Effector CD4-positive, alpha-beta T cell (primary cell): ENCODE results near the gene ZNF565.
A peak's percentile ranks its signal among the peaks of the same experiment; 100 is the strongest.
"Not testable (repeated sequence)": the region's sequence is repeated elsewhere in the genome, so short reads cannot be mapped to it uniquely, and the experiment has no call there.

Experiments
- DNase-seq: peaks from one replicate; pipeline ENCODE4 v3.0.0-alpha.2; 2020
- total RNA-seq: gene quantifications from one replicate; lab custom pipeline; 2026; lab: John Stamatoyannopoulos, UW

ZNF565 gene
- 11.1 reads per million, percentile 34 among the genes with 10 or more reads in this experiment for total RNA-seq

DNA sequence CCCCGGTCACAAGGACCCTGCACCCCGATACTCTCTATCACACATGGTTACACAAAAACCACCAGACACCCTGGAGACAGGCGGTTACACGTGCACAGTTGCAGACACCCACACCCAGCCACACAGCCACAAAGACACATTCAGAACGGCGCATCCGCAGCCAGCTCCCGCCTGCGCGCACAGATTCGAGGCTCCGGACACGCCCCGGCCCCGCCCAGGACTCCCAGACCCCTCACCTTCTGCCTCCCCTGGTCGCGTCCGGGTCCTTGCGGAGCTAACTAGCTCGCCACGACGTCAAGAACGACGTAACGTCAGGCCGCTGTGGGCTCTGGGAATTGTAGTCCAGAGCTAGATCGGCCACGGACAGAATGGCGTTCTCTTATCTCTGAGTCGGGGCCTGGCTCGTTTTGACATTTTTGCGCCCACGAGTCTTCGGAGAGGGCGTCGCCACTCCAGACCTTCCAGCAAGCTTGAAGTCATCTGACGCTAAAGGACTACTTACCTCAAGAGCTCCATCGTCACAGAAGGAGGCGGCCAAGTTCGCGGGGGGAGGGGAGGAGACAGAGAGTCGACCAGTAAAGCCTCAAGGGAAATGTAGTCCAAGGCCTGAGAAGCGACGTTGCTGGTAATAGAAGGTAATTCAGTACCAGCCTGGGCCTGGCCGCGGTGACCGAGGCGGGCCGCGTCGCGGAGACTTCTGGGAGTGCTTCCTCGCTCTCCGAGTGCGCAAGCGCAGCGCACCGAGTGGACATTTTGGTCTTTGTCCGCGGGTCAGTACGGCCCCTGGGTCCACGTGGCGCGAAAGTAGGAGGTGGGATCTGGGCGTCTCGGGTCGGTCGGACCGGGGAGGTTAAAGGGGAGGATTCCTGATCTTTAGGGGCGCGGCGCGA is at the start of gene ZNF565, which contains the start of gene ZNF146:
ZNF565 (minus strand) TSS at position 280 of the 890 bp plus-strand sequence. CDS start 12,680 bp downstream, outside the sequence.
ZNF146 (plus strand) TSS at position 721 of the 890 bp plus-strand sequence. CDS start 21,335 bp downstream, outside the sequence.
- peak; percentile 94 for DNase-seq

DNA sequence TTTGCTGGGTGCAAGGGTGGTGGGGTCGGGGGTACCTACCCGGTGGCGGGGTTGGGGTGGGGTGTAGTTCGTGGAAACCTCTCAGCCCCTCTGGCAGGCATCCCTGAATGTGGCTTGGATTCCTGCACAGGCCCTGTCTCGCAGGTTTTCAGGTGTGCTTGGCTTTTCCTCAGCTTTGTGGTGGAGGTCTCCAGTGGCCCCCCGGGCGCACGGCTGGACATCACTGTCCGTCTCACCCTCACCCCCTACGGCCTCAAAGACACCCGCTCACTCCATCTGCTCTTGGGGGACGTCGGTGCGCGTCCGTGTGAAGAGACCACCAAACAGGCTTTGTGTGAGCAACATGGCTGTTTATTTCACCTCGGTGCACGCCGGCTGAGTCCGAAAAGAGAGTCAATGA is 44.7 kb upstream of the ZNF565 start:
- DNase-seq: no peak

DNA sequence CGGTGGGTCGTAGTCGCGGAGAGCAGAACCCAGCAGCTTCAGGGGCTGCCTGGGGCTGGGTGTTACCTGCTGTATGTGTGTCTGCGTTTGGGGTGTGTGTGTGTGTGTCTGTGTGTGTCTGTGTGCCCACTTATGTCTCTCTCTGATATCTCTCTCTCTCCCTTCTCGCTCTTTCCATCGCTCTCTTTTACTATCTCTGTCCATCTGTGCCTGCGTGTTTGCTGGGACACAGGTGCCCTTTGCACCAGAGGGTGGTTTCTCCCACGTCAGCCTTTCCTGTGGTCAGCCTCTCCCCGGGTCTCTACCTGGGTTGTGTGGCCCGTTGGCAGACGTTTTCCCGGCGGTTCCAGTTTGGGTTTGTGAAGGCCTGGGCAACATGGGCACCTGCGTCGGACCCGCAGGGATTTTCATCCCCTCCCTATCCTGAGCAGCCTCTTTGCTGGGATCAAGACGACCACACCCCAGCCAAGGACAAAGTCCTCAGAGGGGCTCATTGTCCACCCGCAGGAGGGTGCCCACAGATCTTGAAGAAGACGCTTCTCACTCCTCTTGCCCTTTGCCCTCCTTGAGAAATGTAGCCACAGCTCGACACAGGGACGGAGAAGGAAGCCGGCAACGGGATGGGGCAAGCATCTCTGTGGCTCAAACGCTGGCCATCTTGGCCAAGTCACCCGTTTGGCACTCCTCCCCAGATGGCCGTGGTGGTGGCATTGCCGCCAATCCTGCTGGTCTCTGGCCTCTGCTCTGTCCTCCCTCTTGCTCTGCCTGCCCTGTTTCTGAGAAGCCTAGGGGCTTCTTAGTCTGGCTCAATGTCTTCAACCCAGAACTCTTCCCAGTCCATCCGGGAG is 43.8 kb upstream of the ZNF565 start:
- DNase-seq: no peak

DNA sequence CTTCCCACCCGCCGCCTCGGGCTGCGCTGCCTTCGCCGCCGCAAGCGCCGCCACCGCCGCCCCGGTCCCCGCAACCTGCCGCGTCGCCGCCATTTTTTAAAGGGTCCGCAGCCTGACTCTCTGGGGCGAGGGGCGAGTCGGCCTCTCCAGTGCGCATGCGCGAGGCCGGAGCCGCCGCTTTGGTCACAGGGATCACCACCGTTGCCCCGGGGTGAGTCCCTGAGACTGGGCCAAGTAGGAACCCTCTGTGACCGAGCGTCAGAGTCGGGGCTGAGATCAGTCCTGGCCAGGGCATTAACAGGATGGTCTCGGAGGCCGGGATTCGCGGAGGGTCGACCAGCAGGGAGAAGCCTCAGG is 43.0 kb upstream of the ZNF565 start:
- DNase-seq: no peak

DNA sequence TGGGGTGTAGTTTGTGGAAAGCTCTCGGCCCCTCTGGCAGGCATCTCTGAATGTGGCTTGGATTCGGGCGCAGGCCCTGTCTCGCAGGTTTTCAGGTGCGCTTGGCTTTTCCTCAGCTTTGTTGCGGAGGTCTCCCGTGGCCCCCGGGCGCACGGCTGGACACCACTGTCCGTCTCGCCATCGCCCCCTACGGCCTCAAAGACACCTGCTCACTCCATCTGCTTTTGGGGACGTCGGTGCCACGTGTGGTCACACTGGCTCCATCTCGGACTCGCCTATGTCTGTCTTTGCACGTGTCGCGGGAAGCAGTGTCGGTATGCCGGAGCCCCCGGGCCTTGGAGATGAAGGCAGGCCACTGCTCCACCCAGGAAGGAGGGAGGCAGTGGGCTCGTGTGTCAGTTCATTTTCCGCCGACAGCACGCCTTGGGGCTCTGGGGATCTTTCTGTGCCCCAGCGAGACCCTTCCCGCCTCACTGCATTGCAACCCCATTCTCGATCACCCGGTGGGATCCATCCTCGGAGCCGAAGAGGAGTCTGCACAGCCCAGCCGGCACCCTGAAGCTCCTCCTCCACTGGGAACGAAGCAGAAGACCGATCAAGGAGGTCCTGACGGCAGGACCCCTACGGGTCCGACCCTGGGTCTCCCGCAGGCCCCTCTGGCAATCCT is 42.5 kb upstream of the ZNF565 start:
- DNase-seq: no peak

DNA sequence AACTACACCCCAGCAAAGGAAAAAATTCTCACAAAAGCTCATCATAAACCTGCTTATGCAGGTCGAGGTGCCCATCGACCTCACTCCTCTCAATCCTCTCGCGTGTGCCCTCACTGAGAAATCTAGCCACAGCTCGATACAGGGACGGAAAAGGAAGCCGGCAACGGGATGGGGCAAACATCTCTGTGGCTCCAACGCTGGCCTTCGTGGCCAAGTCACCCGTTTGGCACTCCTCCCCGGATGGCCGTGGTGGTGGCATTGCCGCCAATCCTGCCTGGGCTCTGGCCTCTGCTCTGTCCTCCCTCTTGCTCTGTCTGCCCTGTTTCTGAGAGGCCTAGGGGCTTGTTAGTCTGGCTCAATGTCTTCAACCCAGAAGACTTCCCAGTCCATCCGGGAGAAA is 41.6 kb upstream of the ZNF565 start:
- DNase-seq: no peak

DNA sequence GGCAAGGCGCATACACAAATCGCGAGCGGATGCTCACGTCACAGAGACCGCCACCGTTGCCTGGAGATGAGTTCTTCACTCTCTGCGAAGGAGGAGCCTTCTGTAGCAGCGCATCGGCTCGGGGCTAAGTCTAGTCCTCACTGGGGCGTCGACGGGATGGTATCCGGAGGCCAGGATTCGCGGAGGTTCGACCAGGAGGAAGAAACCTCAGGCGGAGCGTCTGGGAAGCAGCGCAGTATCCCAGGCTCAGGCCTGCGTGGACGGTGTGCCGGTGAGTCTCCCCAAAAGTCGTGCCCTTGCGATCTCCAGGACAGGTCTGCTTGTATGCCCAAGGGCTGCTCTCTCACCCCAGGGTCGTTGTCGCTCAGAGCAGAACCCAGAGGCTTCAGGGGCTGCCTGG is 40.9 kb upstream of the ZNF565 start:
- no peak for DNase-seq

DNA sequence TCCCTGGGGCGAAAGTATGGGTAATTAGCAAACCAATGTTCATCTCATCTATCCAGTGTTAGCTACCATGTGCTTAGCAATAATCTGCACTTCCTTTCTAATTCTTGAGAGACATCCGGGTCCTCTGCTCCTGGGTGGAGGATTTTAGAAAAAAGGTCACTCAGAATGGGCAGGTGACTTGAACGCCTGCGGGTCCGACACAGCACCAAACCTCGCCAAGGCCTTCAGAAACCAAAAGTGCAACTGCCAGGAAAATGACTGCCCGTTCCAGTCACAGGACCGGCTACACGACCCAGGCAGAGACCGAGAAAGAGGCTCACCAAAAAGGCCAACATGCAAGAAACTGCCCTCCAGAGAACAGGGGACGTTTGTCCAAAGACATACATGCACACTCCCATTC is 40.4 kb upstream of the ZNF565 start:
- no peak for DNase-seq

DNA sequence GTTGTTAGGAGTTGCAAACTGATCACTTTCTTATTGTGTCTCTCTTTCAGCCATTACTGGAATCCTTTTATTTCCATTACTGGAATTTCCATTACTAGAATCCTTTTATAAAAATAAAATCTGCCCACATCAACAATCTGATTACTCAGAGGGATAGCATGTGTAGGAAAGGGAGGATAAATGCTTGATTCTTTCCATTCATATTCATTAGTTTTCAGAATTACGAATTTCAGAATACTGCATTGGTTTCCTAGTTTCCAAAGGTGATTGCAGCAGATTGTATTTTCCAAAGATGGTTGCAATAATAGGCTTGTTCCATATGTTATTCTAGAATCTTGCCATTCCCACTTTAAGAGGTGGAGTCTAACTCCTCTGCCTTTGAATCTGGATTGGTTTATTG is 37.6 kb upstream of the ZNF565 start:
- DNase-seq: no peak

DNA sequence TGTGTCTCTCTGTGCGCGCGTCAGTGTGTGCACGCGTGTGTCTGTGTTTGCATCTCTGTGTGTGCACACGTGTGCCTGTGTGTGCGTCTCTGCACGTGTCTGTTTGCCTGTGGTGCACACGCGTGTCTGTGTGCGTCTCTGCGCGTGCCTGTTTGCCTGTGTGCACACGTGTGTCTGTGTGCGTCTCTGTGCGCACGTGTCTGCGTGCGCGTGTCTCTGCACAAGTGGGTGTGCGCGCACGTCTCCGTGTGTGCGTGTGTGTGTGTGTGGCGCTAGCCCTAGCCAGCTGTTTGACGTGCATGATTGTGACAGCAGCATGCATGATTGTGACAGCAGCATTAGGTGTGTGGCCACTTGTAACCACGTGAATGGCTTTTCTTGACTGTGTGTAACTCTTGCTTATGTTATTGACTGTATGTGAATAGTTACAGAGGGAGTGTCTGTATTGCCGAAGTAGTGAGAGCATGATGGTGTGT is 31.6 kb upstream of the ZNF565 start:
- DNase-seq: no peak

DNA sequence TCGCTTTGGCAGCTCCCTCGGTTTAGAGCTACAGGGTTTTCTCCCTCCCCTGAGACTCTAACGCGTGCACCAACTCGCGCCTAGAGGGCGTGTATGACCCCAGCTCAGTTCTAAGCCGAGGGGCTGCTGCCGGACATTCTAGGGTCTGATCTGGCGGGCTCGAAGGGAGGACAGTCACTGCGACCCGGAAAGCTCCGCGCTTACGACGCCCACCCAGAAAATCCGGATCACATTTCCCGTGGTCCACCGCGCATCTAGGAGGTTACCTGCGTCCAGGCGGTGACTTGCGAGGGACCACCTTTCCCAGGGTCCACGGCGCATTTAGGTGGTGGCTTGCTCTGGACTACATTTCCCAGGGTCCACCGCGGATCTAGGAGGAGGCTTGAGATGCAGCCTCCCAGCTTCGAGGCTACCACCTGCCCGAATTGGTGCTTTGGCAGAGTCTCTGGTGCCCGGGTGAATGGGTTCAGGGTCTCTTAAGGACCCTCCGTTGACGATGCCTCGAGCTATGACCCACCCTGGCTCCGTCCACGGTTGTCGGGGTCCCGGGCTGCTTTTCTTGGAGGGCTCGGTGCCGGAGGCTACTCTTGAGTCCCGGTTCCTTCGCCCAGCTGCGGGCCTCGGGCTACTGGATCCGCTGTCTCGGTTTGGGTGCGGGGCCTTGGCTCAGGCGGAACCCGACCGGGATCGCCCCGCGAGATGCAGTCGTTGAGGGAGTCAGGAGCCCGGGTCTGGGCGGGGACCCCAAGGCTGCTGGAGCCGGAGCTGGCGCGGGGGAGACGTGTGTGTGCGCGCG is 30.9 kb upstream of the ZNF565 start:
- no peak for DNase-seq

DNA sequence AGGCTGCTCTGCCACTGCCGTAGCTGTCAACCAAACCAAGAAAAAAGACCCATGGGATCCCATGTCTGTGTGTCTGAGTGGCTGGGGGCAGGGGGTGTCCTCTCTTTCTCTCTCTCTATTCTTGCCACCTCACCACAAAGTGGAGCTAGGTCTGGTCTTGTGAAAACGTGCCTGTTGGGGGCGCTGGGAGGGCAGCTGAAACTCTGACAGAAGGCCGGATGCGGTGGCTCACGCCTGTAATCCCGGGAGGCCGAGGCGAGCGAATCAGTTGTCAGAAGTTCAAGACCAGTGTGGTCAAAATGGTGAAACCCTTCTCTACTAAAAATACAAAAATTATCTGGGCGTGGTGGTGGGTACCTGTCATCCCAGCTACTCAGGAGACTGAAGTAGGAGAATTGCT is 29.6 kb upstream of the ZNF565 start:
- DNase-seq: no peak

DNA sequence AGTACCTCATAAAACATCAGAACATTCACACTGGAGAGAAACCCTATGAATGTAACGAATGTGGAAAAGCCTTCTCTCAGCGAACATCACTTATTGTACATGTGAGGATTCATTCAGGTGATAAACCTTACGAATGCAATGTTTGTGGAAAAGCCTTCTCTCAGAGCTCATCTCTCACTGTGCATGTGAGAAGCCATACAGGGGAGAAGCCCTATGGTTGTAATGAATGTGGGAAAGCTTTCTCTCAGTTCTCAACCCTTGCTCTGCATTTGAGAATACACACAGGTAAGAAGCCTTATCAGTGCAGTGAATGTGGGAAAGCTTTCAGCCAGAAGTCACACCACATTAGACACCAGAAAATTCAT is 22.5 kb upstream of the ZNF565 start:
- no peak for DNase-seq

DNA sequence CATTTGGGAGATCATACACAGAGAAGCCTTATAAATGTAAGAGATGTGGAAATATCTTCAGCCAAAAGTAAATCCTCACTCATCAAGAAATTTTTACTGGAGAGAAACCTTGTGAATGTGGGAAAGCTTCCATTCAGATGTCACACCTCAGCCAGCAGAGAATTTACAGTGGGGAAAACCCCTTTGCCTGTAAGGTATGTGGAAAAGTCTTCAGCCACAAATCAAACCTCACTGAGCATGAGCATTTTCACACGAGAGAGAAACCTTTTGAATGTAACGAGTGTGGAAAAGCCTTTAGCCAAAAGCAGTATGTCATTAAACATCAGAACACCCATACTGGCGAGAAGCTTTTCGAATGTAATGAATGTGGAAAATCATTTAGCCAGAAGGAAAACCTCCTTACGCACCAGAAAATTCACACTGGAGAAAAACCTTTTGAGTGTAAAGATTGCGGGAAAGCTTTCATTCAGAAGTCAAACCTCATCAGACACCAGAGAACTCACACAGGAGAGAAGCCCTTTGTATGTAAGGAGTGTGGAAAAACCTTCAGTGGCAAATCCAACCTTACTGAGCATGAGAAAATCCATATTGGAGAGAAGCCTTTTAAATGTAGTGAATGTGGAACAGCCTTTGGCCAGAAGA is 22.0 kb upstream of the ZNF565 start:
- no peak for DNase-seq

DNA sequence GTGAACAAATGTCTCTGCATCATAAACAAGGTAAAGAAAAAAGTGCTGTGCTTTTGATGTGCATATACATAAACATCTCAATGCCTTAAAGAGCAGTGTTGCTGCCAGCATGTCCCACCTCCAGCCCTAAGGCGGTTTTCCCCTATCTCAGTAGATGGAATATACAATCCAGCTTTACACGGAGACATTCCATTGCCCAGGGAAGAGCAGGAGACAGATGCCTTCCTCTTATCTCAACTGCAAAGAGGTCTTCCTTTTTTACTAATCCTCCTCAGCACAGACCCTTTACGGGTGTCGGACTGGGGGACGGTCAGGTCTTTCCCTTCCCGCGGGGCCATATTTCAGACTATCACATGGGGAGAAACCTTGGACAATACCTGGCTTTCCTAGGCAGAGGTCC is 19.2 kb upstream of the ZNF565 start:
- DNase-seq: not testable (repeated sequence)

DNA sequence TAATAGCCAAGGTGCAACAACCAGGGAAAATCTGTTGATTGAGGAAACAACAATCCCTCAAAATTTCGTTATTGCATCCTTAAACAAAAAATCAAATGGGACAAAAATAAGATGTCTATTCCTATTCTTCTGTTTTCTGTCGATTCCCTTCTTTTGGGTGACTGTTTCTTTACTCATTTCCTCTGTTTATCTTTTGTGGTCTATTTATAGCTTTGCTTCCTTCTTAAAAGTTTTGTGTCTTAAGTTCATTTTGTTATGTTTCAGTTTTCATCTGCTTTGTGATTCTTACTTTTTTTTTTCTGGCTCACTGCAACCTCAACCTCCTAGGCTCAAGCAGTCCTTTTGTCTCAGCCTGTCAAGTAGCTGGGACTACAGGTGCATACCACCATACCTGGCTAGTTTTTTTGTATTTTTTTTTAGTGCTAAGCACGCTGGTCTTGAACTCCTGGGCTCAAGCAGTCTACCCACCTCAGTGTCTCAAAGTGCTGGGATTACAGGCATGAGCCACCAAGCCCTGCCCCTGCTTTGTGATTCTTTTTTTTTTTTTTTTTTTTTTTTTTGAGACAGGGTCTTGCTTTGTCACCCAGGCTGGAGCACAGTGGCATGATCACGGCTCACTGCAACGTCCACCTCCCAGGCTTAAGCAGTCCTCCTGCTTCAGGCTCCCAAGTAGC is 10.9 kb upstream of the ZNF565 start:
- no peak for DNase-seq

DNA sequence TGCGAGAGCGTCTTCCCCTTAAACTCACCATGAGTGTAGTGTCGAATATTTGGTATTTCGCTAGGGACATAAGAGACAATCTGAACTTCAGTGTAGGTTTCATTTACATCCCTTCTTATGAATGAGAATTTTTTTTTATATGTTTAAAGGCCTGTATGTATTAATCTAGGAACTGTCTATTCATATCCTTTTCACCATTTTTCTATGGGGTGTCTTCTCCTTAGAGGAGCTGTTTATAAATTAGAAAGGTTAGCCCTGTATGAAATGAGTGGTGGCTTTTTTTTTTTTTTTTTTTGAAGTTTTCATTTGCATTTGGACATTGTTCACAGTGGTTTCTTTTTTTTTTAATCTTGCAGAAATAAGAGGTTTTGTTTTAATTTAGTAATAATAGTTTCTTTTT is 8.0 kb upstream of the ZNF565 start:
- no peak for DNase-seq

DNA sequence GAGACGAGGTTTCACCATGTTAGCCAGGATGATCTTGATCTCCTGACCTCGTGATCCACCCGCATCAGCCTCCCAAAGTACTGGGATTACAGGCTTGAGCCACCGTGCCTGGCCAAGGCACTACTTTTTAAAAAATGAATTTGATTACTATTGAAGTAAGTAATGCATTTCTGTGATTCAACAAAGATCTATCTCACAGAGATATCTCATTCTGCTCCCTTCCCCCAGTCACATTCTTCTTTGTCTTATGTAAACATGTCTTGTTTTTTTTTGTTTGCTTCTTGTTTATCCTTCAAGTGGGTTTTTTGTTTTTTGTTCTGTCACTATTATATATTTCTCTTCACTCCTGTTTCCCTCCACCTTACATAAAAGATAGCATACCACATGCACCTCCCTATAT is 7.0 kb upstream of the ZNF565 start:
- no peak for DNase-seq

DNA sequence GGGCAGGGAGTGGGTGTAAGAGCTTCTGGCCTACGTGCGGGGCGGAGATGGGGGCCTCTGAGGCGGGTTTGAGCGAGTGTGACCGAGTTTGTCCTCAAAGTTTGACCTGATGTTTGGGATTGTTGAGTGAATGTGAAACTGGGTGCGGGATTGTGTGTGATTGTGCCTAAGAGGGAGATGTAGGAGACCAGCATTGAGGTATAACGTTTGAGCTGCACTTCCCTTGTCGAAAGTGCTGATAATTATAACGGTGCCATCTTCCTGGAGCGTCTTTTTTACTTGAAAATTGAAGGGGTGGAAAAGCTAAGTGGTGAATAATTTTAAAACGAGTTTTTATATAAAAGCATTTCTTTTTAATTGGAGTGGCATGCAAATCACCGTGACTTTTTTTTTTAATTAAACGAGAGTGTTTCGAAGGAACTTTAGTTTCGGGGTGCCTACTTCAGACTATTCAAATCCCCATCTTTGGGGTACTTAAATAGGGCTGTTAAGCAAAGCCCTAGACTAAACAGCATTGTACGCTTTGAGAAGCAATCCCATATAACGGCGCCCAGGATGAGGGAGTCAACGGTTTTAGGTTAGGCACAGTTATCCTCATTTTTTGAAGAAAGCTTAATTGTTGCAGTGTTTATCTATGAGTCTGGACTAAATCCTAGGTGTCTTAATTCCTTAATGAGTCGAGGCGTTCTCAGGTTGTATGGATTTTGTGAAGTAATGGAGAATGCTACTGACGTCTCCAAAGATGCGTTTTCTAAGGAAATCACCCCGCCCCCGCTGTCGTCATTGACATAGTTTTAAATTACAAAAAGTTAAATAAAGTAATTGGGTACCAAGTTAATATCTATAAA is 1.0 kb upstream of the ZNF565 start:
- no peak for DNase-seq

DNA sequence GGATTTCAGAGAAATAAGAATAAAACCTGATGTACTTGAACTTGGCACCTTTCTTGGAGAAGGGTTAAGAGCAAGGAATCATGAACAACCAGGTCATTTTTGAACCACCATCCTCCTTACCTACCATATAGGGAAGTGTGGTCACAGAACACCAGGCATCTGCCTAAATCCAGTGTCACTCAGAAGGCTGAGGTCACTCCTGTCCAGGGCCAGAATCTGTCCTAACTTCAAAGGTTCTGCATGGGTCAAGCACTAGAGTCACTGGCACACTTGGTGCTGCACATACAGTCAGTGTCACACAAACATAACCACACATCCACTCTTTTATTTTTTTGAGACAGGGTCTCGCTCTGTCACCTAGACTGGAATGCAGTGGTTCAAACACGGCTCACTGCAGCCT is 1.6 kb downstream of the ZNF565 start:
- DNase-seq: no peak
